ENCODE measurements around the gene GHRHR.

GRCh38 chr7:30973292-30973691 lies 9.5 kb downstream of the GHRHR start:
- TF ChIP-seq POLR2A (IDR thresholded peaks at IDR 0.05; ENCODE audit: low read depth, low read length) (no peak), RAD21 (IDR thresholded peaks at IDR 0.05; ENCODE audit: low read length) (no peak), MAFK (IDR thresholded peaks at IDR 0.05; ENCODE audit: low read depth, low read length) (no peak)
